D721Med (cell line): ENCODE data around the gene TRMT11.
"Not testable (repeated sequence)": the region's sequence is repeated elsewhere in the genome, so short reads cannot be mapped to it uniquely, and the experiment has no call there.

Experiments used
- DNase-seq: peaks from one replicate; pipeline ENCODE4 v3.0.0; 2011; ENCODE audit warnings: low spot score; ENCODE audit not compliant: insufficient read length
- FAIRE-seq: peaks from 2 replicates; lab custom pipeline; 2011; peaks lifted over from hg19 to GRCh38; lab: Jason Lieb, UNC
- TF ChIP-seq, protein P1 (sequence below): IDR thresholded peaks from 2 replicates; pipeline ENCODE4 v1.5.1; 2012; ENCODE audit warnings: mild to moderate bottlenecking, control low read depth; ENCODE audit not compliant: insufficient read depth; ENCODE audit errors: missing control alignments

TRMT11 gene

DNA sequence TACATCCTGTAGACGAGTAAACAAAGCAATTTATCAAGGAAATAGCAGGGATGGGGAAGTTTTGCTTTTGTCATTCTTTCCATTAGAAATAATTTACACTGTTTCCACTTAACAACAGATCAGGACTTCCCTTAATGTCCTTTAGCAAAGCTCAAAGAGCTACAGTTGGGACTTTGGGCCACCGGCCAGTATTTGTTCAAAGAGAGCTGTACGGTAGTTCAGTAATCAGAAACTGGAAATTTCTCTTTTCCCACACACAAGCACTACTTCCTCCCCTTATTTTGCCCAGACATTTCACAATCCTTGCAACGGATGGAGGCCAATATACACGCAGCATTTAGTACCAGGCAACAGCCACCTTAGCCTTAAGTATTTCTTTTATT lies 41.9 kb upstream of the TRMT11 start:
- FAIRE-seq (no peak), DNase-seq (no peak)
- TF ChIP-seq, protein P1, sequence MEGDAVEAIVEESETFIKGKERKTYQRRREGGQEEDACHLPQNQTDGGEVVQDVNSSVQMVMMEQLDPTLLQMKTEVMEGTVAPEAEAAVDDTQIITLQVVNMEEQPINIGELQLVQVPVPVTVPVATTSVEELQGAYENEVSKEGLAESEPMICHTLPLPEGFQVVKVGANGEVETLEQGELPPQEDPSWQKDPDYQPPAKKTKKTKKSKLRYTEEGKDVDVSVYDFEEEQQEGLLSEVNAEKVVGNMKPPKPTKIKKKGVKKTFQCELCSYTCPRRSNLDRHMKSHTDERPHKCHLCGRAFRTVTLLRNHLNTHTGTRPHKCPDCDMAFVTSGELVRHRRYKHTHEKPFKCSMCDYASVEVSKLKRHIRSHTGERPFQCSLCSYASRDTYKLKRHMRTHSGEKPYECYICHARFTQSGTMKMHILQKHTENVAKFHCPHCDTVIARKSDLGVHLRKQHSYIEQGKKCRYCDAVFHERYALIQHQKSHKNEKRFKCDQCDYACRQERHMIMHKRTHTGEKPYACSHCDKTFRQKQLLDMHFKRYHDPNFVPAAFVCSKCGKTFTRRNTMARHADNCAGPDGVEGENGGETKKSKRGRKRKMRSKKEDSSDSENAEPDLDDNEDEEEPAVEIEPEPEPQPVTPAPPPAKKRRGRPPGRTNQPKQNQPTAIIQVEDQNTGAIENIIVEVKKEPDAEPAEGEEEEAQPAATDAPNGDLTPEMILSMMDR = no peak

DNA sequence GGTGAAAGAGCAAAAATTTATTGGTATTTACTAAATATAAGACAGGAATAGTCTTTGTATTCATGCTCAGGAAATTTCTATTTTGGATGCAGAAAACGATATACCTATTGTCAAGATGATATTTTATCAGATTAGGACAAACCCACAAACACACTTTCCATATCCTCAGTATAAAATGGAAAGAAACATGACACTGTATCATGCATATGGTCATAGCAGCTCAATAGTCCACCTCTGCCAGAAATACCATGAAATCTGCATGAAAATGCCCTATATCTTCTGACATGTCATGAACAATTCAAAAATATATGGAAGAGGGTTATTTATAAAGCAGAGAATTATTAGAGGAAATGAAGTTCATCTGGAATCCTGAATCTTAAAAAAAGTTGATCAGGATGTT lies 41.4 kb upstream of the TRMT11 start:
- DNase-seq (no peak), FAIRE-seq (no peak)
- TF ChIP-seq, protein P1 = no peak

DNA sequence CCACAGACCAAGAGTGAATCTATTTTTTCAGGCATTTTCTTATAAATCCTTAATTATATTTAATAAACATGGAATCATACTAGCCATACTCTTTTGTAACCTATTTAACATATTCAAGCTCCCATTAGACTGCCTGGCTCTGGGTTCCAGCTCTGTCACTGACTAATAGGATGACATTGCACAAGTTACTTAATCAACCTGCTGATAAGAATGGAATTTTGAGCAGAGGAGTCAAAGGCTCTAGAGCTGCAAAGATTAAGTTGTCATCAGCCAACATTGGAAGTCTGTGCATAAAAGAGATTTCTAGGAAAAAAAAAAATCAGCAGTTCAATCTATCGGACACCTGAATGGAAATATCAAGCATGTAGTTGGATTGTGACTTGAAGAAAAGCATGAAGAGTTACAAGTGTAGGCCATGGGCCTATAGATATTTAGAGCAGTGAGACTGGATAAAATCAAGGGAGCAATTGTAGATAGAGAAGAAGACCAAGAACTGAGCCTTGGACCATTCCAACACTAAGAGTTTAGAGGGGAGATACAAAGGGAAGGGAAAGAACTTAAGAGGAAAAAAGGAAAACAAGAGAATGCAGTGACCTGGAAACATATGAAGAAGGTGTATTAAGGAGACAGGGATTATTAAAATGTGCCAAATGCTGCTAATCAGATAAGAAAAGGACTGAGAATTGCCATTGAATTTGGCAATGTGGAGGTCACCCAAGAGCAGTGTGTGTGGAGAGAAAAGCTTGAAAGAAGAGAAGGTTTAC lies 40.8 kb upstream of the TRMT11 start:
- TF ChIP-seq, protein P1 = no peak
- DNase-seq (no peak), FAIRE-seq (no peak)

DNA sequence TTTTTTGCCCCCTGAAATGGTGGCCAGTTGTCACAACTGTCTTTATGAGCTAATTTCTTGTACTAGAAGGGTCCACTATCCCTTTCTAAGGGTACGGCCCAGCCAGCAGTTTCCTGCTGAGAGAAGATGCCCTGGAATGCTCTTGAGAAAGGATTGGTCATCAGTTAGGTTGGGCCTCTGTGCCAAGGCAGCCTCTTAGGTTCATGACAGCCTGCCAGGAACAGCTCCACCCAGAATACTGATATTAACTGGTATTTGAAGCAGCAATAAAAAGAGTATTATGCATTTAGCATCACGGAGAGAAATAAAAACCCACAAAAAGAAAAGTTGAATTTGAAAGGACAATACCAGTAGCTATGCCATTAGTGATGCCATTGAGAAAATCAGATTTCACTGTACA lies 38.7 kb upstream of the TRMT11 start:
- TF ChIP-seq, protein P1 = no peak
- FAIRE-seq (no peak), DNase-seq (no peak)

DNA sequence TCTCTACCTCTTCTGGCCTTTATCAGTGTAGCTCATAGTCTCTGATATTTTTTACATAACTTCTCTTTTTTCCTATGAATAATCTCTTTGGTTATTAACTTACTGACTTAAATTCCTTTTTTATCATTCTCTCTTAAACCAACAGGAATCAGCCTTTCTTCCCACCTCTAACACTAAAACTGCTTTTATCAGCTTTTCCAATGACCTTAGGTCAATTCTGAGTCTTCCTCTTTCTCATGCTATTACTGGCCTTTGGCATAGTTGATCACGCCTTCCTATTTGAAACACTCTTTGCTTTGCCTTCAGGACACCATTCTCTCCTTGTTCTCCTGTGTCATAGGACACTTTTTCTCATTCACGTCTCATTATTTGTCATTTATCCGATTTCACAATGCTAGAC lies 37.9 kb upstream of the TRMT11 start:
- no peak for FAIRE-seq
- TF ChIP-seq, protein P1 = no peak
- no peak for DNase-seq

DNA sequence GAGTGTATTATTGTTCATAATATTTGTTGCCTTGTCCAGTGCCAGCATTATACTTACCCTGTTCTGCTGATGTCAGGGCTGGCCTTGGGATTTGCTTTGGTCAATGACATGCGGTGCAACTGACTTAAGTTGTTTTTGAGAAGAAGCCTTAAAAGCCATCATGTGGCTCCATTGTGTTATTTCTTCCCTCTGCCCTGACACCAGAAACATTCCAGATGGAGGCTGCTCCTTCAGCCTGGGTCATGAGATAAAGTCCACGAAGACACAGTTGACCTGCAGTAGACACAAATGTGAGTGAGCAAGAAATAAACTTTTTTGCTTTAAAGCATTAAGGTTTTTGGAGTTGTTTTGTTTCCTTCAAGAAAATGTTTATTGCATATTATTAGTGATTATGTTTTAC lies 37.3 kb upstream of the TRMT11 start:
- FAIRE-seq = no peak
- no peak for DNase-seq
- TF ChIP-seq, protein P1 = no peak

DNA sequence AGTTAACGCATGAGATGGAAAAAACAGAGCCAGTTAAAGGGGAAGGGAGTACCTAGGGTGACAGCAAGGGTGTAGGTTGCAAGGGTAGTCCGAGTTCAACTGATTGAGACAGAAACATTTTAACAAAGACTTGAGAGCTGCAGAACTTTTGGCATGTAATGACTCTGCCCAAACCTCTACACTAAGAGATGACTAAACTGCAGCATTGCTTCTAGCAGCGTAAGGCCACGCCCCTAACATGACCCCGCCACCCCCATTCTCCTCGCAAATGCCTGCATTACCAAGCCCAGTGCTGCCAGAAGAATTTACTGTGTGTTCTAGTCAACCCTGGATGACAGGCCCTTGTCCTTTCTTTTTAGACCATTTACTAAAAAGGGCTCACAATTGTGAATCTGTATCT lies 36.0 kb upstream of the TRMT11 start:
- TF ChIP-seq, protein P1 = no peak
- no peak for DNase-seq
- no peak for FAIRE-seq

DNA sequence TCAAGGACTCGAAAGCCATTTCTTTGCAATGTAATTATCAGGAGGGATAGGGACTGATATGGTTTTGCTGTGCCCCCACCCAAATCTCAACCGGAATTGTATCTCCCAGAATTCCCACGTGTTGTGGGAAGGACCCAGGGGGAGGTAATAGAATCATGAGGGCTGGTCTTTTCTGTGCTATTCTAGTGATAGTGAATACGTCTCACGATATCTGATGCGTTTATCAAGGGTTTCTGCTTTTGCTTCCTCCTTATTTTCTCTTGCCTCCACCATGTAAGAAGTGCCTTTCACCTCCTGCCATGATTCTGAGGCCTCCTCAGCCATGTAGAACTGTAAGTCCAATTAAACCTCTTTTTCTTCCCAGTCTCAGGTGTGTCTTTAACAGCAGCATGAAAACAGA lies 35.6 kb upstream of the TRMT11 start:
- not testable (repeated sequence) for DNase-seq, FAIRE-seq
